ENCODE measurements around the gene PVR.
A peak's percentile ranks its signal among the peaks of the same experiment; 100 is the strongest.

PVR gene
- total RNA-seq: 32.9 to 222 (median 50.4) reads per million in 17 experiments

DNA sequence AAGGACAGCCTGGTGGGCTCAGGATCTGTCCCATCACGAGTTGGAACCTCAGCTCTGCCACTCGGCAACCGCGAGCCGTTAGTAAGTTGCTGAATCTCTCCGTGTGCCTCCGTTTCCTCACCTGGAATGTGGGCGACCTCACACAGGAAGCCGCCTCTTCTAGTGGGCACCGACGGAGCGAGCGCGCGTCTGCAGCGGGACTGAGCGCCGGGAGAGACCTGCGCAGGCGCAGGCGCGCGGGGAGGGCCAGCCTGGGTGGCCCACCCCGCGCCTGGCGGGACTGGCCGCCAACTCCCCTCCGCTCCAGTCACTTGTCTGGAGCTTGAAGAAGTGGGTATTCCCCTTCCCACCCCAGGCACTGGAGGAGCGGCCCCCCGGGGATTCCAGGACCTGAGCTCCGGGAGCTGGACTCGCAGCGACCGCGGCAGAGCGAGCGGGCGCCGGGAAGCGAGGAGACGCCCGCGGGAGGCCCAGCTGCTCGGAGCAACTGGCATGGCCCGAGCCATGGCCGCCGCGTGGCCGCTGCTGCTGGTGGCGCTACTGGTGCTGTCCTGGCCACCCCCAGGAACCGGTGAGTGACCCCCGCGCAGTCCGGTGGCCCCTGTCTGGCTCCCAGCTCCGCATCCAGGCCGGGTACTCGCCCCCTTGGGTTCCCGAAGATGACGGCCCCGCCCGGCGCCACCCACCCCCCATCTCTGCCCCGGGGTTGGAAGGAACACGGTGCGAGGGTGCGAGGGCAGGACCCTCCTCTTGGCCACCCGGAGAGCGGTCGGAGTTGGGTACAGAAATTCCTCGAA is at the start of gene PVR:
Gene PVR, plus strand, starts transcription at position 306 of the 797 bp plus-strand sequence. Its CDS starts 187 bp downstream, at position 493.
- DNase-seq: peak; percentile 67 to 90 (median 78)

- DNase-seq: no peak
Observed at GRCh38 chr19:44596428-44597130, 47.1 kb upstream of the PVR start.

DNA sequence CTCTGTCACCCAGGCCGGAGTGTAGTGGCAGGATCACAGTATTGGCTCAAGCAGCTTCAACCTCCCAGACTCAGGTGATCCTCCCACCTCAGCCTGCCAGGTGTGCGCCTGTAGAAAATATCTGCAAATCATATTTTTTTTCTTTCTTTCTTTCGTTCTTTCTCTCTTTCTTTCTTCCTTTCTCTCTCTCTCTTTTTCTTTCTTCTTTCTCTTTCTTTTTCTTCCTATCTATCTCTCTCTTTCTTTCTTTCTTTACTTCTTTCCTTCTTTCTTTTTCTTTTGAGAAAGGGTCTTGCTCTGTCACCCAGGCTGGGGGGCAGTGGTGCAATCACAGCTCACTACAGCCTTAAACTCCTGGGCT is 46.6 kb upstream of the PVR start:
- no peak for DNase-seq

DNA sequence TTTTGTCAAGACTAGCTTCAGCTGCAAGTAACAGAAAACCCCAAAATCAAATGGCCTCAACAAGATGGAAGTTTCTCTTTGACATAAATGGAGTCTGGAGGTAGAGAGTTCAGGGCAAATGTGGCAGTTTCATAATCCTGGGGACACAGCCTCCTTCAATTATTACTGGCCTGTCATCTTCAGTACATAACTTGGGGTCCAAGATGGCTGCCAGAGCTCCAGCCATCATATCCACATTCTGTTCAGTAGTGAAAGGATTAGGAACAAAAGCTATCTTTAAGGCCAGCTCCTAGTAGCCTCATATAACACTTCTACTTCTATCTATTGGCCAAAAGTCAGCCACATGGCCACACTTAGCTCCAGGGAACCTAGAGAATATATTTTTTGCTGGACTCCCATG is 45.4 kb upstream of the PVR start:
- no peak for DNase-seq

GRCh38 chr19:44598880-44599279 is 44.8 kb upstream of the PVR start:
- no peak for DNase-seq

DNA sequence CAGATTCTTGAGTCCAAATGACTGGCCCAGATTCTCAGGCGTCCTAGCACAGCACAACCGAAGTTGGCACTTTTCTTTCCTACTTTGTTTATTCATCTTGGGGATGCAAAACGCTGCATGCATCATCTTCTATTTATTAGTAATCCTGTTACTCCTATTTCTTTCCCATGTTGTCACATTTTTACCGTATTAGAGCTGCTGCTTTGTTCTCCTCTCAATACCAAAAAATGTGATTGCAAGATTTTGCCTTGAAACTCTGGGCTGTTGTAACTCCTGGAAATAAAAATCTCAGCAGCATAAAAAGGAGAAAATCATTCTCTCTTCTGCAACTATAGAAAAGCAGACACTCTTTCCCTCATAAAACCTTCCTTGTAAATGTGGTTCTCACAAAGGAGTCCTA is 43.2 kb upstream of the PVR start:
- no peak for DNase-seq

GRCh38 chr19:44602081-44602480 is 41.6 kb upstream of the PVR start:
- DNase-seq: no peak

GRCh38 chr19:44603201-44603945 is 40.3 kb upstream of the PVR start:
- DNase-seq: no peak

GRCh38 chr19:44604241-44604640 is 39.5 kb upstream of the PVR start:
- no peak for DNase-seq

DNA sequence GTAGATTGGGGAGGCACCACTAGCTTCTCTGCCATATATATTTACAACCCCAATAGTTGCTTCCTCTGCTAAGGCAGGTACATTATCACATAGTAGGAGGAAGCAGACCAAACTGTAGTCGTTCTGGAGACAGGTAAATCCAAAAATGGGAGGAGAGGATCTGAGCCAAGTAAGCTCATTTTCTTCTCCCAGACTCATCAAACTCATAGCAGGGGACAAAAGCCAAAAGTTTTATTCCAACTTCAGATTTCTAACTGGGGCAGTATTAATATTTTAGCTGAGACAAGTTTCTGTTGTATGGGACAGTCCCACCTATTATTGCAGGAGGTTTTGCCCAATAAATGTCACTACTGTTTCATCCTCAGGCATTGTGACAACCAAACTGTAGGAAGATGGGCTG is 38.2 kb upstream of the PVR start:
- no peak for DNase-seq

DNA sequence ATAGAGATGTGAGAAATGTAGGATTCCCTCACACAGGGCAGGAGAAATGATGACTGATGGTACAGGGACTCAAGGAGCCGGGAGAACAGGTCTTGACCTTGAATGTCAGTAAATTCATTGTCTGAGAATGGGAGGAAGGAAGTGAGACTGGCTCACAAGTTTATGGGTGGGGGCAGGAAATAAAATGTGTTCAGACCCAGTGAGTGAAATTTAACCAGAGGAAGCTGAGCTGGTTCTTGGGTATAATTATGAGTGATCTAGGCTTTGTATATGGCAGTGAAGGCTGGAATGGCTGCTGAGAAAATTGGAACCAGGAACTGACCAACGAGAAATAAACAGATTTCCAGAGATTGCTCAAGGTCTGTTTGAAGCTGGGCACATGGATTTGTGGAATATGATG is 36.7 kb upstream of the PVR start:
- DNase-seq: peak; percentile 16 to 55 (median 32)

DNA sequence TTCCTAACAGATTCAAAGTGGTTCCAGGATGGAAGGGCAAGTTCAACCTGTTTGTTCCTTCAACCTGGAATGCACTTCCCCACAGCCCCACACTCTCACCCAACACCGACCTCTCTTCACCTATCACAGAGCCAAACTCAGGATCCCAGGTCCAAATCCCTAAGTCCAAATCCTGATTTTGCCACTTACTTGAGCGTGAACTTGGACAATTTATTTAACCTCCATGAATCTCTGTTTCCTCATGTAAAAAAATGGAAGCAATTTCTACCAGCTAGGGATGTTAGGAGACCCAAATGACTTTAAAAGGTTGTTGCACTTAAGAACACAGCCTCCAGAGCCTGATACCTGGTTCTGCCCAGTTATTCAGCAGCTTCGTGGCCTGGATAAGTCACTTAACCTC is 35.8 kb upstream of the PVR start:
- DNase-seq: no peak

DNA sequence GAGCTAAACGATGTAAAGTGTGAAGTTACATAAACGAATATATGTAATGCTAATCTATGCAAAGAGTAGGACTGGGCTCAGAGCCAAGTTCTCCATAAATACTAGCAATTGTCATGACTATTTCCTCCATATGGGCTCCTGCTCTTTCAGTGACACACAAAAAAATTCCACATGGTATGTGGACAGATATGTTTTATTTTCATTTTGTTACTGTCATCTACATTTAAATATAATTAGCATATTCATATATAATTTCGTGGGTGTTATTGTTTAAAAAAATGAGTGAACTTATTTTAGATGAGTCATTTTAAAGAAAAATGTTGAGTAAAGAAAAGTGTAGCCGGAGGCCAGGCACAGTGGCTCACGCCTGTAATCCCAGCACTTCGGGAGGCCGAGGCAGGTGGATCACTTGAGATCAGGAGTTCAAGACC is 35.3 kb upstream of the PVR start:
- DNase-seq: peak; percentile 40 to 74 (median 50)

DNA sequence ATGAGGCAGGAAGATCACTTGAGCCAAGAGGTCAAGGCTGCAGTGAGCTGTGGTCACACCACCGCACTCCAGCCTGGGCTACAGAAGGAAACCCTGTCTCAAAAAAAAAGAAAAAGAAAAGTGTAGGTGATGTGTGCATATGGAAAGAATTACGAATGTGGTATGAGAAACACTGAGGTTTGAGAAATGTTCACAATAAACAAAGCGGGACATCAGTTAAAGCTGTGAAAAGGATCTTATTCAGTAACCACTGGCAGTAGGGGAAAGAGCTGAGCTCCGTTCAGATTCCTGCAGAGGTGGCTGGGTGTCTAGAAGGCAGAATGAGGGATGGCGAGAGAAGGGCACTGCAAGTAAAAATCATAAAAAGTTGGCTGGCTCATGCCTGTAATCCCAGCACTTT is 34.5 kb upstream of the PVR start:
- no peak for DNase-seq

DNA sequence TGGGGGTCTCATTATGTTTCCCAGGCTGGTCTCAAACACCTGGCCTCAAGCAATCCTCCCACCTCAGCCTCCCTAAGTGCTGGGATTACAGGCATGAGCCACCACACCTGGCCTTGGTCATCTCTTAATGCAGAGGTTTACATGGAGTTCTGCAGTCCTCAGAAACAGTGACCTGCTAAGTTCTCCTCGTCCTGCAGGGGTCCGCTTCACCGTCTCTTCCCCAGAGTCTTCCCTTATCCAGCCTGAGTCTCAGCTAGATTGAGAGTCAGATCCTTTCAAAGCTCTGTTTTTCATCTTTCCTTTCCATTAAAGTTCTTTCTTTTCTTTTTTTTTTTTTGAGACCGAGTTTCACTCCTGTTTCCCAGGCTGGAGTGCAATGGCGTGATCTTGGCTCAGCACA is 33.2 kb upstream of the PVR start:
- peak in 3 of 4 experiments; percentile 59 to 65 (median 61) for DNase-seq

GRCh38 chr19:44611812-44612295 is 31.9 kb upstream of the PVR start:
- DNase-seq: no peak

- no peak for DNase-seq
Observed at GRCh38 chr19:44613295-44614178, 30.2 kb upstream of the PVR start, which contains the start of gene IGSF23. TSS of gene IGSF23 (plus strand) at chr19:44613563. CDS start at chr19:44613646, 83 bp downstream.

- no peak for DNase-seq
Observed at GRCh38 chr19:44614313-44614712, 29.4 kb upstream of the PVR start.

DNA sequence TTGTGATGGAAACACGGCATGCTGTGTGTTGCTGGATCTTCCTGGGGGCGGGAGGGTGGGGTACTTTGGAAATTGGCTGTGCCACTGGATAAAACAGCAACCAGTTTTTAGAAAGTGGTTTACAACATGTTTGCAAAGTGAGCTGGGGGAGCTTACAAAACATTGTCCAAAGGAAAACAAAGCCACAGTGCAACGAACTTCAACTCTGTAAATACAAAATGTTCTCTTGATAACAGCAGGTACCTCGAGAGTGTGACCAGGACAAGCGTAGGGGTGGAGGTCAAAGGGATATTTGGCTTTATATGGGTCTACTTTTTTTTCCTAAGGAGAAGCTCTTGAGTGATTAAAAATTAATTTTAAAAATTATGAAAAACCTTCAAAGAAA is 27.9 kb upstream of the PVR start:
- DNase-seq: no peak

DNA sequence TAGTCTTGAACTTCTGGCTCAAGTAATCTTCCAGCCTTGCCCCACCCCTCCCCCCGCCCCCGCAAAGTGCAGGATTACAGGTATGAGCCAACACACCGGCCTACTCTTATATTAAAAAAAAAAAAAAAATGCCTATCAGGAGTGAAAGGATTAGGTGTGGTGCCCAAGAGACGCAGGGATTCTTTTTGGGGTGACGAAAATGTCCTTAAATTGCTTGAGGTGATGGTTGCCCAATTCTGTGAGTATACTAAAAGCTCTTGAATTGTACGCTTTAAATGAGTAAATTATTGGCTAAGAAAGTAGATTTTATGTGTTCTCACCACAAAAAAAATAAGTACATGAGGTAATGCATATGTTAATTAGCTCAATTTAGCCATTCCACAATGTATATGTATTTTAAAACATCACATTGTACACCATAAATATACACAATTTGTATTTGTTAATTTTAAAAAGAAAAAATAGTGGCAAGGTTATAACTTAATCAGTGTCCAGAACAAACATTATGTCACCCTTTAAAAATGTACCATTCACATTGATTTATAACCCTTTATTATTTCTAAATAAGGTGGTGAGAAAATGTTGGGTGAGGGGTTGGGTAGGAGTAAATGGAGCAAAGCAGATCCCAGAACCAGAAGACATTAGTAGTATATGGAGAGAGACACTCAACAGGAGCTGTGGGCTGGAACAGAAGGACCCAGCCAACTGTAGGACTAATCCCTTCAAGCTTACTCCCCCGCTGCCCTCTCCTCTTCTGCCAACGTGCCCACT is 26.4 kb upstream of the PVR start:
- no peak for DNase-seq

- no peak for DNase-seq
Observed at GRCh38 chr19:44618640-44619357, 24.9 kb upstream of the PVR start.
